ENCODE data around the gene GRIP2.

GRCh38 chr3:14448063-14448462, 92.1 kb downstream of the GRIP2 start:
- no peak for TF ChIP-seq TARDBP (IDR thresholded peaks at IDR 0.05)
- TF ChIP-seq BHLHE40 (IDR thresholded peaks at IDR 0.05; ENCODE audit: borderline replicate concordance), result no peak
- no peak for TF ChIP-seq LEF1 (IDR thresholded peaks at IDR 0.05; ENCODE audit: borderline replicate concordance)
- TF ChIP-seq SP1 (IDR thresholded peaks at IDR 0.05), result no peak
- no peak for TF ChIP-seq ZNF384 (IDR thresholded peaks at IDR 0.05)
- TF ChIP-seq ELF4 (IDR thresholded peaks at IDR 0.05), result no peak
- TF ChIP-seq FOXA1 (IDR thresholded peaks at IDR 0.05), result no peak
- TF ChIP-seq FOXM1 (IDR thresholded peaks at IDR 0.05; ENCODE audit: borderline replicate concordance), result no peak
- no peak for TF ChIP-seq PKNOX1 (IDR thresholded peaks at IDR 0.05)
- TF ChIP-seq NFRKB (IDR thresholded peaks at IDR 0.05), result no peak
- TF ChIP-seq ARNT (IDR thresholded peaks at IDR 0.05), result no peak
- TF ChIP-seq FOXK2 (IDR thresholded peaks at IDR 0.05), result no peak
- TF ChIP-seq SUZ12 (IDR thresholded peaks at IDR 0.05), result no peak
- no peak for TF ChIP-seq L3MBTL2 (conservative IDR thresholded peaks at IDR 0.05)
